GM20000 (cell line): ENCODE measurements around the gene KLHL35.
A peak's percentile ranks its signal among the peaks of the same experiment; 100 is the strongest.

ENCODE experiments used
- DNase-seq: peaks from one replicate; pipeline ENCODE4 v3.0.0; 2012; ENCODE audit warnings: low spot score
- TF ChIP-seq, protein P1 (sequence below): IDR thresholded peaks from 2 replicates; pipeline ENCODE4 v1.5.1; 2012; ENCODE audit warnings: mild to moderate bottlenecking, control low read depth; ENCODE audit errors: extremely low read depth, missing control alignments

Gene KLHL35

DNA sequence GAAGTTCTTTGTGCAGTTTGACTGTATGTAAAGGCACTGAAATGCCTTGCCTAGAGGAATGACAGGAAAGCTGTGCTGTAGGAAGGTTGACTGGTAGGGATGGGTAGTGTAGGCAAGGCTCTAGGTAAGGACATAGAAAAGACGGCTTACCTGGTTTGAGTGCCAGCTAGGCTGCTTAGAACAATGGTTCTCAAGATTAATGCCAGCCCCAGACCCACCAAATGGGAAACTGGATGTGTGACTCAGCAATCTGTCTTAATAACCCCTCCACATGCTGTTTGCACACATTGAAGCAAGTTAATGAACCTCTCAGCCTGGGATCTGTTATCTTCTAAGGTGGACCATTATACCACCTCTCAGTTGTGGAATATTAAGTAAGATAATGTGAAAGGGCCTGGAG, 30.0 kb downstream of the KLHL35 start:
- no peak for DNase-seq
- TF ChIP-seq, protein P1, sequence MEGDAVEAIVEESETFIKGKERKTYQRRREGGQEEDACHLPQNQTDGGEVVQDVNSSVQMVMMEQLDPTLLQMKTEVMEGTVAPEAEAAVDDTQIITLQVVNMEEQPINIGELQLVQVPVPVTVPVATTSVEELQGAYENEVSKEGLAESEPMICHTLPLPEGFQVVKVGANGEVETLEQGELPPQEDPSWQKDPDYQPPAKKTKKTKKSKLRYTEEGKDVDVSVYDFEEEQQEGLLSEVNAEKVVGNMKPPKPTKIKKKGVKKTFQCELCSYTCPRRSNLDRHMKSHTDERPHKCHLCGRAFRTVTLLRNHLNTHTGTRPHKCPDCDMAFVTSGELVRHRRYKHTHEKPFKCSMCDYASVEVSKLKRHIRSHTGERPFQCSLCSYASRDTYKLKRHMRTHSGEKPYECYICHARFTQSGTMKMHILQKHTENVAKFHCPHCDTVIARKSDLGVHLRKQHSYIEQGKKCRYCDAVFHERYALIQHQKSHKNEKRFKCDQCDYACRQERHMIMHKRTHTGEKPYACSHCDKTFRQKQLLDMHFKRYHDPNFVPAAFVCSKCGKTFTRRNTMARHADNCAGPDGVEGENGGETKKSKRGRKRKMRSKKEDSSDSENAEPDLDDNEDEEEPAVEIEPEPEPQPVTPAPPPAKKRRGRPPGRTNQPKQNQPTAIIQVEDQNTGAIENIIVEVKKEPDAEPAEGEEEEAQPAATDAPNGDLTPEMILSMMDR = no peak

DNA sequence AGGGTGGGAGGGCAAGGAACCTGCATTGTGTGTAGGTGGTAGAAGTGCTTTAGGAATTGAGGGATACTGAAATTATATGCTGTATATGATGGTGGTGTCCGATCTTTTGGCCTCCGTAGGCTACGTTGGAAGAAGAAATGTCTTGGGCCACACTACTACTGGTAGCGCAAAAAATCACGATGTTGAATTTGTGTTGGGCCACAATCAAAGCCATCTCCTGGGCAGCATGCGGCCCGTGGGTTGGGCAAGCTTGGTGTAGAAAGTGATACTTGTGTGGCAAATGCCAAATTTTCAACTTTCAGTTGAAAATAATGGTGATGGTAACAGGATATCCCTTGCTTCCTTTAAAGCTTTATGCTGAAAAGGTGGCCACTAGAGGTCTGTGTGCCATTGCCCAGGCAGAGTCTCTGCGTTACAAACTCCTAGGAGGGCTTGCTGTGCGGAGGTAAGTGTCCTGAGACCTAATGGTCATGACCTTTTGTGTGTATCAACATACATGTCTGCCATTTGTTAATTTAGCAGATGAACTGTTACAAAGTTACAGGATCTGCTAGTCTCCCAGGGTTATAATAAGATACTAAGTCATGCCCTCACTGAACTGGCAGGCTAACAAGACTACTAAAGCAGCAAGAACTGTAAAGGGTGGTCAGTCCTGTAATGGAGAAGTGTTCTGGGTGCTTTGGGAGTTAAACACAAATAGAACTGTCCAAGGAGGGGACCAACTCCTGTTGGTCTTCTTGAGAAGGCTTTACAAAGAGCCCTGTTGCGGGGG, 30.8 kb downstream of the KLHL35 start:
- TF ChIP-seq, protein P1 = no peak

DNA sequence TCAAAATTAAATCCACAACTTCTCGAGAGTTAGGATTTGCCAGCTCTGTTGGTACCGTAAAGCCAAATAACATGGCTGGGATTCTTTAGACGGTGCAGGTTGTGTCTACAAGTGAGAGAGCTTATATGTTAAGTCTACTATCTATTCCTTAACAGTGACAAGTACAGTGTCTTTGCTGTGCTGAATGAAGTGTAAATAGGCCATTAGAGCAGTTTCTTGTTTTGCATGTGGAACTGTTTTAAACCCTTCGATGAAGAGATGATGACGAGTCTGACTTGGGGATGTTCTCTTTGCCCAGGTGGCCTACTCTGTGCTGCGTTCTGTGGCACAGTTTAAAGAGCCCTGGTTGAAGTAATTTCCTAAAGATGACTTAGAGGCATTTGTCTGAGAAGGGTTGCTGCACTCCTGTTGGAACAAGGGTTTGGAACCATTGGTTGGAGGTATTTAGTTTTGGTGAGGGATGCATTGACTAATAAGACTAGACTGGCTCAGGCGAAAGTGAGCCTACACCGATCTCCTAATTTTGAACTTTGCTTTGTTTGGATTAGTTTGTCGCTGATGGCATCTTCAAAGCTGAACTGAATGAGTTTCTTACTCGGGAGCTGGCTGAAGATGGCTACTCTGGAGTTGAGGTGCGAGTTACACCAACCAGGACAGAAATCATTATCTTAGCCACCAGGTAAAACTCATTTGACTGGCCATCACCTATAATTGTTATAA, 32.7 kb downstream of the KLHL35 start:
- TF ChIP-seq, protein P1 = no peak
- no peak for DNase-seq

More for the DNA sequence above, 30.8 kb downstream of the KLHL35 start:
- DNase-seq = no peak

DNA sequence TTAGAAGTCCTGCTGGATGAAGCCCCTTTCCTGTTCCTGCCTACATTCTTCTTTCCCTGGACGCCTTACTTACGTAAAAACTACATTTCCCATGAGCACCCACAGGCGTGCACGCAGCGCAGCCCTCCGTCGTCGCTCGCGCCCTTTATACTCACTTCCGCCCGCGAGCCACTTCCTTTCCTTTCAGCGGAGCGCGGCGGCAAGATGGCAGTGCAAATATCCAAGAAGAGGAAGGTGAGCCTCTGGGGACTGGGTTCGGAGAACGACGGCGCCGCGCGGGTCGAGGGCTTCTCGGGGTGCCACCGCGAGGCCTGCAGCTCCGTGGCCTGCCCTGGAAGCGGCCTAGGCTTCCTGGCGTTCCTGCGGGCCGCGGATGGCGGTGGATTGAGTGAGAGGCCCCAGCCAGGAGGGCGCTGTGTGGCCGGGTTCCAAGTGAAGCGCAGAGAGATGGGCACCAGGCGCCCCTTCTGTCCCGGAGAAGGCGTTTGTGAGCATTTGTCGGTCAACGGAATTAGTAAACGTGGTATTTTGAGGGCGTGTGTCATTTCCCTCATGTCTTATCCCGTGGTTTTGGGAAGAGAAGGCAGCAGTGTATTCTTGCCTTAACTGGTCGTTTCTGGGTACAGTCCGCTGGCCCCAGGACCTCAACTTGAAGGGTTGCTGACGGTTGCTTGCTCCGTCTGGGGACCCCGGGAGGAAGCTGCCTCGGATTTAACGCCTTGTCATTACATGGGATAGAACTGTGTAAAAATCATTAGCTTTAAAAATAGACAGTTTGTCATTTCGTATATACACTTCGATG, 33.5 kb downstream of the KLHL35 start, which contains the start of gene RPS3:
Gene RPS3 (plus strand): TSS at position 175 of the 802 bp plus-strand sequence. CDS start 30 bp downstream, at position 205.
- TF ChIP-seq, protein P1 = peak; percentile 3
- DNase-seq = peak; percentile 93

GRCh38 chr11:75398906-75399305, 34.1 kb downstream of the KLHL35 start:
- DNase-seq = no peak
- TF ChIP-seq, protein P1 = no peak

DNA sequence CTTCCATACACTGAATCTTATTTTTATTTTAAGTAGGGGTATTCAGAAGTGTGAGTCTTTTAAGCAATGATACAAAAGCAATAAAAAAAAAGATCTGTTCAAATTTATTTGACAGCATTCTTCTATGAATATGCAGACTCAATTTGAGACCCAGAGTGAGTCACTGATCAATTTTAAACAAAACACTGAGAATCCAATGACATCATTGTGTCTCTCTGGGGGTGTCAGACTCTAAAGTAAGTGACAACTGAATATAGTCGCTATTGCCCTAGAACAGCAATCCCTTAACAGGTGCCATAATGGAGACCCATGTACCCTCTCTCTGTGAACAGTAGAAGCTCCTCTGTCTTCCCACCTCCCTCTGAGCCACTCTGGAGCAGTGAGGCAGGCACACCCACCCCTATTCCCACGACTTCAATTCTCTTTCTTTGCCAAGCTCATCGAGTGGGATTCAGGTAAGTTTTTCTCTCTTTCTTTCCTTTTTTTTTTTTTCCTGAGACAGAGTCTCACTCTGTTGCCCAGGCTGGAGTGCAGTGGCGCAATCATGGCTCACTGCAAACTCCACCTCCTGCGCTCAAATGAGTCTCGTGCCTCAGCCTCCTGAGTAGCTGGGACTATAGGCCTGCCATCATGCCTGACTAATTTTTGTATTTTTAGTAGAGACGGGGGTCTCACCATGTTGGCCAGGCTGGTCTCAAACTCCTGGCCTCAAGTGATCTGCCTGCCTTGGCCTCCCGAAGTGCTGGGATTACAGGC, 38.7 kb downstream of the KLHL35 start:
- TF ChIP-seq, protein P1 = no peak
- no peak for DNase-seq
